A673 (cell line): ENCODE results near the gene SKP2.

ENCODE experiments used
- CTCF ChIP-seq: fragments of 300-800, 200-600 bp; sonication (generic); conservative IDR thresholded peaks from 2 replicates; pipeline ENCODE4 v1.5.1; 2017; ENCODE audit warnings: low read depth, mild to moderate bottlenecking, antibody characterized with exemption, low read length, moderate library complexity, mixed read lengths
- EZH2 ChIP-seq: fragments of 200-600 bp; sonication (generic); IDR thresholded peaks from 2 replicates; pipeline ENCODE4 v1.6.1; 2017; ENCODE audit warnings: borderline replicate concordance, low read depth, mild to moderate bottlenecking, mixed read lengths, antibody characterized with exemption, low read length; ENCODE audit not compliant: poor library complexity, severe bottlenecking

GRCh38 chr5:36173426-36173825 lies 21.5 kb downstream of the SKP2 start:
- TF ChIP-seq CTCF (no peak), EZH2 (no peak)
